HEK293 (cell line): ENCODE data around the gene SERTAD1.

Source experiments
- CTCF ChIA-PET: fragments of 350-600 bp; formaldehyde crosslinking; extraction: SDS; loops from one replicate; lab custom pipeline; 2021; ENCODE audit warnings: antibody characterized with exemption; lab: Yijun Ruan, JAX
- POLR2A ChIA-PET: fragments of 300-600 bp; formaldehyde crosslinking; extraction: SDS; loops from one replicate; lab custom pipeline; 2020; ENCODE audit warnings: antibody characterized with exemption, inconsistent platforms; lab: Yijun Ruan, JAX
- H3K27ac ChIP-seq: fragments of 200-500 bp; sonication (Bioruptor generic); 2 replicates; pipeline ENCODE4 v1.5.1; 2014; ENCODE audit warnings: low read depth, low read length, control low read depth, inconsistent platforms; ENCODE audit errors: extremely low read depth
- H3K36me3 ChIP-seq, 2 experiments: fragments of 200-500 bp in 1 of 2; sonication (Bioruptor generic) in 1 of 2; 1 replicate in 1 of 2; 2 replicates in 1 of 2; pipeline ENCODE4 v1.5.1; 2014 to 2017; ENCODE audit warnings: inconsistent platforms in 2 of 2, low read length in 2 of 2; ENCODE audit not compliant: control insufficient read depth in 2 of 2, insufficient read depth in 1 of 2
- H3K4me1 ChIP-seq: fragments of 200-500 bp; sonication (Bioruptor generic); 2 replicates; pipeline ENCODE4 v1.5.1; 2014; ENCODE audit warnings: mild to moderate bottlenecking, low read length, inconsistent platforms; ENCODE audit not compliant: control insufficient read depth, insufficient read depth
- H3K4me3 ChIP-seq: 2 replicates; pipeline ENCODE4 v1.5.1; 2011; ENCODE audit warnings: low read depth, mild to moderate bottlenecking, control low read depth, low read length, moderate library complexity
- H3K9me3 ChIP-seq: fragments of 200-500 bp; sonication (Bioruptor generic); 2 replicates; pipeline ENCODE4 v1.5.1; 2014; ENCODE audit warnings: low read depth, low read length, inconsistent platforms; ENCODE audit not compliant: control insufficient read depth, insufficient read depth
- KLF8 ChIP-seq: fragments of 450-650 bp; formaldehyde crosslinking; IDR thresholded peaks from 2 replicates; pipeline ENCODE4 v1.5.1; 2016; ENCODE audit warnings: missing biosample characterization, missing genetic modification characterization
- ZBTB20 ChIP-seq: fragments of 450-650 bp; formaldehyde crosslinking; IDR thresholded peaks from 2 replicates; pipeline ENCODE4 v1.5.1; 2016; ENCODE audit warnings: missing biosample characterization, missing genetic modification characterization
- ZNF202 ChIP-seq: fragments of 450-650 bp; formaldehyde crosslinking; IDR thresholded peaks from 2 replicates; pipeline ENCODE4 v1.5.1; 2016; ENCODE audit warnings: missing biosample characterization, missing genetic modification characterization, borderline replicate concordance
- ZNF223 ChIP-seq: fragments of 450-650 bp; formaldehyde crosslinking; IDR thresholded peaks from 2 replicates; pipeline ENCODE4 v1.5.1; 2016; ENCODE audit warnings: missing biosample characterization, missing genetic modification characterization
- ZNF391 ChIP-seq: fragments of 450-650 bp; formaldehyde crosslinking; IDR thresholded peaks from 2 replicates; pipeline ENCODE4 v1.5.1; 2016; ENCODE audit warnings: low read depth, missing biosample characterization, missing genetic modification characterization, borderline replicate concordance
- ZNF580 ChIP-seq: fragments of 450-650 bp; formaldehyde crosslinking; IDR thresholded peaks from 2 replicates; pipeline ENCODE4 v1.5.1; 2016; ENCODE audit warnings: missing biosample characterization, missing genetic modification characterization
- ZNF768 ChIP-seq: fragments of 450-650 bp; formaldehyde crosslinking; IDR thresholded peaks from 2 replicates; pipeline ENCODE4 v1.5.1; 2018; ENCODE audit warnings: missing biosample characterization, mild to moderate bottlenecking, missing genetic modification characterization
- TF ChIP-seq, protein P1 (sequence below): fragments of 450-650 bp; formaldehyde crosslinking; IDR thresholded peaks from 2 replicates; pipeline ENCODE4 v1.5.1; 2016; ENCODE audit warnings: missing biosample characterization, missing genetic modification characterization
- TF ChIP-seq, protein P2 (sequence below): fragments of 450-650 bp; IDR thresholded peaks from 2 replicates; pipeline ENCODE4 v1.5.1; 2018; ENCODE audit warnings: missing biosample characterization, missing genetic modification characterization

SERTAD1 gene

DNA sequence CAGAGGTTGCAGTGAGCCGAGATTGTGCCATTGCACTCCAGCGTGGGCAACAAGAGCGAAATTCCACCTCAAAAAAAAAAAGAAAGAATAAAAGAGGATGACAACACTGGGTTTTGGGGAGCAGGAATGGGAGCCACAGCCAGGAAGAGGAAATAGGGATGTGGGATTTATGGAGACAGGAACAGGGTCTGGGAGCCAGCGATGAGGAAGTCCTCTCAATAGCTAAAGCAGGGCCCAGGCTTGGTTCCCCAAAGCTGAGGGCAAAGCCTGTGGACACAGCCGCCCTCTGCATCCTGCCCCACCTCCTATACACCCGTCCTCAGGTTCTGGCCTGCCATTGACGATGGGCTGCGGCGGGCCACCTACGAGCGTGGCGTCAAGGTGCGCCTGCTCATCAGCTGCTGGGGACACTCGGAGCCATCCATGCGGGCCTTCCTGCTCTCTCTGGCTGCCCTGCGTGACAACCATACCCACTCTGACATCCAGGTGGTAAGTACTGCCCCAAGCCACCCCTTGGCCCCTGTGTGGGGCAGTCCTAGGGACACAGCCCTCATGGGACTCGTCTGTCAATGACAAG lies 49.4 kb downstream of the SERTAD1 start:
- Histone ChIP-seq H3K36me3 (peaks cover 35 to 62% of the 10 kb centered on the region in 2 experiments), H3K27ac (no peak overlapping the region), H3K9me3 (no peaks in the 10 kb centered on the region), H3K4me3 (no peak overlapping the region), H3K4me1 (no peaks in the 10 kb centered on the region)
- POLR2A ChIA-PET: interaction anchor here (2.2 kb wide), 1 partner anchor 10 kb away, joined by 7 read pairs; no protein-coding TSS in a partner anchor
- CTCF ChIA-PET: interaction anchor here (1.0 kb wide), 1 partner anchor 20 kb away, joined by 5 read pairs; no protein-coding TSS in a partner anchor
- TF ChIP-seq, protein P1, sequence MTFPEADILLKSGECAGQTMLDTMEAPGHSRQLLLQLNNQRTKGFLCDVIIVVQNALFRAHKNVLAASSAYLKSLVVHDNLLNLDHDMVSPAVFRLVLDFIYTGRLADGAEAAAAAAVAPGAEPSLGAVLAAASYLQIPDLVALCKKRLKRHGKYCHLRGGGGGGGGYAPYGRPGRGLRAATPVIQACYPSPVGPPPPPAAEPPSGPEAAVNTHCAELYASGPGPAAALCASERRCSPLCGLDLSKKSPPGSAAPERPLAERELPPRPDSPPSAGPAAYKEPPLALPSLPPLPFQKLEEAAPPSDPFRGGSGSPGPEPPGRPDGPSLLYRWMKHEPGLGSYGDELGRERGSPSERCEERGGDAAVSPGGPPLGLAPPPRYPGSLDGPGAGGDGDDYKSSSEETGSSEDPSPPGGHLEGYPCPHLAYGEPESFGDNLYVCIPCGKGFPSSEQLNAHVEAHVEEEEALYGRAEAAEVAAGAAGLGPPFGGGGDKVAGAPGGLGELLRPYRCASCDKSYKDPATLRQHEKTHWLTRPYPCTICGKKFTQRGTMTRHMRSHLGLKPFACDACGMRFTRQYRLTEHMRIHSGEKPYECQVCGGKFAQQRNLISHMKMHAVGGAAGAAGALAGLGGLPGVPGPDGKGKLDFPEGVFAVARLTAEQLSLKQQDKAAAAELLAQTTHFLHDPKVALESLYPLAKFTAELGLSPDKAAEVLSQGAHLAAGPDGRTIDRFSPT (tag by site-specific recombination): peak; percentile 56; the same call in 1 of the 2 replicates
- no peak for TF ChIP-seq ZNF202 (tag by site-specific recombination)

DNA sequence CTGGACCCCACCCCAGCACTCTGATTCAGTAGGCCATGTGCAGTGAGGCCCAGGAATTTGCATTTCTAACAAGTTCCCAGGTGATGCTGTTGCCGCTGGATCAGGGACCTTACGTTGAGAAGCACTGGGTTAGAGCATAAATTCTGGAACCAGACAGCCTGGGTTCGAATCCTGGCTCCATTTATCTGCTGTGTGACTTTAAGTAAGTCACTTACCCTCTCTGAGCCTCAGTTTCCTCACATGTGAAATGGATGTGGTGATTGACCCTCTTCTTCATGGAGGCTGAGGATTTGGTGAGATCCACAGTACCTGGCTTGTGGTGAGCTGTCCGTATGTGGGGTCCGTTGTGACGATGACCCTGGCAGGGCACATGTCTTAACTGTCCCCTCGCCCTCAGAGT lies 51.7 kb downstream of the SERTAD1 start:
- H3K9me3 ChIP-seq: no peaks in the 10 kb centered on the region
- H3K36me3 ChIP-seq: peaks cover 53 to 72% of the 10 kb centered on the region in 2 experiments
- POLR2A ChIA-PET: interaction anchor here (0.6 to 0.7 kb wide), 2 partner anchors 26 to 95 kb away, joined by 3 read pairs; partner anchors contain the start of genes C19orf47 and PLD3
- H3K4me1 ChIP-seq: no peaks in the 10 kb centered on the region
- no peak overlapping the region for H3K27ac ChIP-seq
- no peak overlapping the region for H3K4me3 ChIP-seq
- 0 out of 2 replicates have a peak, but pooled peaks have one; percentile 22 for TF ChIP-seq ZBTB20 (tag by site-specific recombination)
- no peak for TF ChIP-seq ZNF391 (tag by site-specific recombination)
- TF ChIP-seq ZNF580 (tag by site-specific recombination): 0 out of 2 replicates have a peak, but pooled peaks have one; percentile 38
- TF ChIP-seq KLF8 (tag by site-specific recombination): peak; percentile 22; the same call in 1 of the 2 replicates
- TF ChIP-seq ZNF768 (tag by site-specific recombination): peak; percentile 98
- CTCF ChIA-PET: interaction anchor here (0.6 to 1.1 kb wide), 4 partner anchors 14 to 260 kb away, joined by 3 to 5 read pairs (median 4); partner anchors contain the start of genes C19orf47 and PLD3

- ChIA-PET CTCF (interaction anchor here (1.6 kb wide), 1 partner anchor 152 kb away, joined by 3 read pairs; no protein-coding TSS in a partner anchor), POLR2A (interaction anchor here (0.5 to 1.4 kb wide), 9 partner anchors 8 to 567 kb away, joined by 3 to 8 read pairs (median 4); partner anchors contain the start of genes C19orf47 and PLD3)
Measured at GRCh38 chr19:40371802-40372122, 54.0 kb downstream of the SERTAD1 start.

More at GRCh38 chr19:40371802-40372122, 54.0 kb downstream of the SERTAD1 start:
- H3K9me3 ChIP-seq: no peaks in the 10 kb centered on the region
- peak overlapping the region; percentile 13; the same call in 1 of the 2 replicates for H3K27ac ChIP-seq
- TF ChIP-seq ZNF223: no peak
- TF ChIP-seq, protein P2, sequence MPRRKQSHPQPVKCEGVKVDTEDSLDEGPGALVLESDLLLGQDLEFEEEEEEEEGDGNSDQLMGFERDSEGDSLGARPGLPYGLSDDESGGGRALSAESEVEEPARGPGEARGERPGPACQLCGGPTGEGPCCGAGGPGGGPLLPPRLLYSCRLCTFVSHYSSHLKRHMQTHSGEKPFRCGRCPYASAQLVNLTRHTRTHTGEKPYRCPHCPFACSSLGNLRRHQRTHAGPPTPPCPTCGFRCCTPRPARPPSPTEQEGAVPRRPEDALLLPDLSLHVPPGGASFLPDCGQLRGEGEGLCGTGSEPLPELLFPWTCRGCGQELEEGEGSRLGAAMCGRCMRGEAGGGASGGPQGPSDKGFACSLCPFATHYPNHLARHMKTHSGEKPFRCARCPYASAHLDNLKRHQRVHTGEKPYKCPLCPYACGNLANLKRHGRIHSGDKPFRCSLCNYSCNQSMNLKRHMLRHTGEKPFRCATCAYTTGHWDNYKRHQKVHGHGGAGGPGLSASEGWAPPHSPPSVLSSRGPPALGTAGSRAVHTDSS (tag by site-specific recombination): no peak
- peaks cover 3% of the 10 kb centered on the region for H3K4me1 ChIP-seq
- peaks cover 74 to 77% of the 10 kb centered on the region in 2 experiments for H3K36me3 ChIP-seq
- no peak overlapping the region for H3K4me3 ChIP-seq
